Measurements from ENCODE around the gene MEGF6. TPM values are rescaled to one million over a fixed set of nuclear protein-coding genes. Genes with fewer than 3 reads are reported as not detected.

MEGF6 gene
- total and polyA plus RNA-seq, 9 of the 15 experiments (the other 6 are each of a cell fraction or from before 2014, with no cell fraction given), result 0.03 to 1.7 (median 0.24) TPM; not detected in 3

DNA sequence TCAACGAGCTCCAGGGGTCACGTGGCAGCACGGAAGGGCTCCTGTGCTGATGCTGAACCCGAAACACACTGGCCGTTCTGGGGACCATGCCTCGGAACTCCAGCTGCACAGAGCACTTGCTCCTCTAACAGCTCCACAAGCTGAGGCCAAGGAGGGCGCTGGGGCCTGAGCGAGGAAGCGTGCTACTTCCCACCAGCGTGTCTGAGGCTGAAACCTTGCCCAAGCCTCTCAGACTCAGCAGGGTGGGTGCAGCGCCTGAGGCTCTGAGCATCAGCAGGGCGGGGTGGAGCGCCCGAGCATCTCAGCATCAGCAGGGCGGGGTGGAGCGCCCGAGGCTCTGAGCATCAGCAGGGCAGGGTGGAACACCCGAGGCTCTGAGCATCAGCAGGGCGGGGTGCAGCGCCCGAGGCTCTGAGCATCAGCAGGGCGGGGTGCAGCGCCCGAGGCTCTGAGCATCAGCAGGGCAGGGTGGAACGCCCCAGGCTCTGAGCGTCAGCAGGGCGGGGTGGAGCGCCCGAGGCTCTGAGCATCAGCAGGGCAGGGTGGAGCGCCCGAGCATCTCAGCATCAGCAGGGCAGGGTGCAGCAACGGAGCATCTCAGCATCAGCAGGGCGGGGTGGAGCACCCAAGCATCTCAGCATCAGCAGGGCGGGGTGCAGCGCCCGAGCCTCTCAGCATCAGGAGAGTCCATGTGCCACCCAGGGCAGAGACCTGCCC, 29.0 kb upstream of the MEGF6 start:
- no peak overlapping the region; a peak in 1 of 4 replicates for H3K9ac ChIP-seq (ENCODE audit: insufficient read depth in 1 of 2, low read depth in 2 of 2, low read length in 2 of 2)
- H3K27me3 ChIP-seq (ENCODE audit: control insufficient read depth in 2 of 2, insufficient read depth in 2 of 2, low read length in 2 of 2), result no peaks in the 10 kb centered on the region
- WGBS (ENCODE audit: insufficient coverage, low coverage, missing lambda C conversion rate), result 87% methylated on average over 30 of the region's 36 CpGs
- ChIA-PET CTCF (ENCODE audit: low intra/inter-chr PET ratio) (no interaction called here), POLR2A (no interaction called here)
- TF ChIP-seq FOXP1 (CRISPR knock-in tag; IDR thresholded peaks at IDR 0.05) (no peak), POLR2G (IDR thresholded peaks at IDR 0.05; ENCODE audit: low read depth, low read length) (0 out of 2 replicates have a peak, but pooled peaks have one; percentile 19)
- no peak overlapping the region for H3K27ac ChIP-seq (ENCODE audit: extremely low read depth, low read depth, low read length)
- no peak for DNase-seq (ENCODE audit: extremely low read depth in 1 of 4, low spot score in 3 of 4)
- ATAC-seq, result no peak
- no peaks in the 10 kb centered on the region for H3K79me2 ChIP-seq (ENCODE audit: control insufficient read depth, insufficient read depth, low read length)
- intact Hi-C loops (cut with micrococcal nuclease) (no loop called here), in situ Hi-C loops (cut with MboI) (no loop called here)
- H2AFZ ChIP-seq (ENCODE audit: low read depth, low read length), result no peak overlapping the region
- BruUV-seq (replicated peaks), result no TSS peak
- H3K4me3 ChIP-seq, result no peak overlapping the region
- no peak overlapping the region for H3K4me2 ChIP-seq (ENCODE audit: insufficient read depth, low read length)
- no peak for FAIRE-seq
- peaks cover 49% of the 10 kb centered on the region; the same call in 2 of the 3 replicates for H3K36me3 ChIP-seq (ENCODE audit: control insufficient read depth, insufficient read depth, low read length)
- H3K9me3 ChIP-seq (replicated peaks; ENCODE audit: control insufficient read depth, insufficient read depth, low read depth, low read length), result no peaks in the 10 kb centered on the region
- 0 out of 2 replicates have a peak, but pooled peaks cover 7% of the 10 kb centered on the region for H4K20me1 ChIP-seq (replicated peaks; ENCODE audit: control insufficient read depth, insufficient read depth, low read length)
- no peaks in the 10 kb centered on the region for H3K9me1 ChIP-seq (ENCODE audit: control insufficient read depth, insufficient read depth, low read length)
- H3K4me1 ChIP-seq (replicated peaks in 1 of 2; ENCODE audit: control insufficient read depth in 2 of 2, insufficient read depth in 2 of 2, low read length in 2 of 2), result peaks cover 0 to 8% of the 10 kb centered on the region in 2 experiments; a peak in 1 of 5 replicates

DNA sequence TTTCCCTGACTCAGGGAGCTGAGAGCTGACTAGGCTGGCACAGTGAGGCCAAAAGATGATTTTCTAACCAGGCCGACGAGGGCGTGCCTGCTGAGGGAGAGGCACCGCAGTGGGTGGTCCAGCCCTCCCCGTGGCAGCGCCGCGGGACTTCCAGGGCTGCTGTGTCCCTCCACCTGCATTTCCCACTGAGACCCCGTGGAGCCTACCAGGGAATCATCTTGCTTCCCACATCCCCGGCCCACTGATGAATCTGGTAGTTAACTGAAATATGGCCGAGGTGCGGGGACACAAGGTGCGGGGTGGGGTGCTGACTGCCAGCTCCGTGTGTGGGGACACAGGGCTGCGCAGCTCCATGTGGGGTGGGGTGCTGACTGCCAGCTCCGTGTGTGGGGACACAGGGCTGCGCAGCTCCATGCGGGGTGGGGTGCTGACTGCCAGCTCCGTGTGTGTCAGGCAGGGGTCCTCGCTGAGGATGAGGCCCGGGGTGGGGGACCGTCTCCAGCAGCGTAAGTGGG, 28.1 kb upstream of the MEGF6 start:
- intact Hi-C loops (cut with micrococcal nuclease) (no loop called here), in situ Hi-C loops (cut with MboI) (no loop called here)
- Histone ChIP-seq H2AFZ (ENCODE audit: low read depth, low read length) (no peak overlapping the region), H3K4me1 (replicated peaks in 1 of 2; ENCODE audit: control insufficient read depth in 2 of 2, insufficient read depth in 2 of 2, low read length in 2 of 2) (peaks cover 0 to 8% of the 10 kb centered on the region in 2 experiments; a peak in 1 of 5 replicates), H3K9ac (ENCODE audit: insufficient read depth in 1 of 2, low read depth in 2 of 2, low read length in 2 of 2) (0 out of 4 replicates have a peak overlapping the region, but pooled peaks of 1 of the 2 experiments have one; percentile 6), H4K20me1 (replicated peaks; ENCODE audit: control insufficient read depth, insufficient read depth, low read length) (0 out of 2 replicates have a peak, but pooled peaks cover 7% of the 10 kb centered on the region), H3K36me3 (ENCODE audit: control insufficient read depth, insufficient read depth, low read length) (peaks cover 47% of the 10 kb centered on the region; the same call in 2 of the 3 replicates), H3K9me3 (replicated peaks; ENCODE audit: control insufficient read depth, insufficient read depth, low read depth, low read length) (no peaks in the 10 kb centered on the region), H3K27ac (ENCODE audit: extremely low read depth, low read depth, low read length) (no peak overlapping the region), H3K79me2 (ENCODE audit: control insufficient read depth, insufficient read depth, low read length) (no peaks in the 10 kb centered on the region), H3K9me1 (ENCODE audit: control insufficient read depth, insufficient read depth, low read length) (no peaks in the 10 kb centered on the region), H3K4me2 (ENCODE audit: insufficient read depth, low read length) (no peak overlapping the region), H3K4me3 (no peak overlapping the region), H3K27me3 (ENCODE audit: control insufficient read depth in 2 of 2, insufficient read depth in 2 of 2, low read length in 2 of 2) (no peaks in the 10 kb centered on the region)
- CTCF ChIA-PET (ENCODE audit: low intra/inter-chr PET ratio), result no interaction called here
- BruUV-seq (replicated peaks), result no TSS peak
- ATAC-seq (no peak), DNase-seq (ENCODE audit: extremely low read depth in 1 of 4, low spot score in 3 of 4) (no peak), FAIRE-seq (no peak)
- 89% methylated on average over 20 of the region's 23 CpGs for WGBS (ENCODE audit: insufficient coverage, low coverage, missing lambda C conversion rate)
- POLR2A ChIA-PET, result interaction anchor here (0.6 to 1.0 kb wide), 2 partner anchors 10 to 38 kb away, joined by 3 to 5 read pairs; no protein-coding TSS in a partner anchor
- TF ChIP-seq CBFA2T2 (conservative IDR thresholded peaks at IDR 0.05), result no peak
- TF ChIP-seq RBM22 (IDR thresholded peaks at IDR 0.05; ENCODE audit: low read depth, low read length, poor library complexity, severe bottlenecking), result no peak
- TF ChIP-seq HDAC6 (IDR thresholded peaks at IDR 0.05; ENCODE audit: low read depth, low read length), result no peak
- no peak for TF ChIP-seq ZFX (CRISPR knock-in tag; IDR thresholded peaks at IDR 0.05)

Data from K562 (cell line).